HCT116 (cell line): ENCODE measurements around the gene IFI27L2. TPM values are rescaled to one million over a fixed set of nuclear protein-coding genes. Genes with fewer than 3 reads are reported as not detected.

ENCODE experiments used
- ATAC-seq: fragments of 200-7000 bp; cut with Tn5 transposase; 2 replicates; pipeline ENCODE4 v1.9.1; 2020; ENCODE audit warnings: mild to moderate bottlenecking, moderate library complexity
- BruUV-seq: library from RNA; stranded (reverse); fragments of 400-500 nt; replicated peaks from 2 replicates; lab custom pipeline; 2021; lab: Mats Ljungman, UMichigan
- CTCF ChIA-PET: fragments of 300-600 bp; sonication (Branson Sonifier 250); formaldehyde crosslinking; loops from one replicate; lab custom pipeline; 2021; ENCODE audit warnings: antibody characterized with exemption; lab: Charles Lee
- POLR2A ChIA-PET: fragments of 300-600, 350-600 bp; sonication (Branson Sonifier 250); formaldehyde crosslinking; loops from one replicate; lab custom pipeline; 2021; ENCODE audit warnings: antibody characterized with exemption; lab: Charles Lee
- RAD21 ChIA-PET, 2 experiments: fragments of 300-600 bp; sonication (Branson Sonifier 250); formaldehyde crosslinking; loops; one replicate each; lab custom pipeline; 2023; ENCODE audit warnings: low total read pairs in 2 of 2; ENCODE audit not compliant: uncharacterized antibody in 2 of 2, unreplicated experiment in 2 of 2, low non-redundant PET in 1 of 2; lab: Charles Lee
- DNase-seq: peaks from one replicate; pipeline ENCODE4 v3.0.0-alpha.2; 2010; ENCODE audit warnings: low read depth, low spot score
- H2AFZ ChIP-seq: fragments of 200-600 bp; shearing (Covaris generic), sonication (generic); 2 replicates; pipeline ENCODE4 v1.6.1; 2017; ENCODE audit warnings: low read depth, mixed run types, mixed read lengths, antibody characterized with exemption, low read length; ENCODE audit not compliant: poor library complexity, severe bottlenecking
- H3K27ac ChIP-seq: 2 replicates; pipeline ENCODE4 v1.5.1; 2012; ENCODE audit warnings: low read depth, low read length
- H3K27me3 ChIP-seq: fragments of 200-600 bp; sonication (generic); 2 replicates; pipeline ENCODE4 v1.6.1; 2016; ENCODE audit warnings: mixed run types, low read length, mixed read lengths; ENCODE audit not compliant: insufficient read depth
- H3K36me3 ChIP-seq, 2 experiments: fragments of 200-500 bp in 1 of 2; fragments of 200-600 bp in 1 of 2; sonication (Bioruptor generic) in 1 of 2; sonication (generic) in 1 of 2; 2 replicates each; pipeline versions ENCODE4 v1.5.1 to v1.6.1; 2014 to 2016; ENCODE audit warnings: low read length in 2 of 2, inconsistent platforms in 1 of 2, mixed read lengths in 1 of 2, mixed run types in 1 of 2; ENCODE audit not compliant: insufficient read depth in 2 of 2, control insufficient read depth in 1 of 2
- H3K4me1 ChIP-seq, 2 experiments: fragments of 200-600 bp in 1 of 2; sonication (generic) in 1 of 2; 2 replicates each; pipeline versions ENCODE4 v1.5.1 to v1.6.1; 2012 to 2017; ENCODE audit warnings: low read length in 2 of 2, inconsistent platforms in 1 of 2, mild to moderate bottlenecking in 1 of 2, mixed read lengths in 1 of 2, mixed run types in 1 of 2, moderate library complexity in 1 of 2; ENCODE audit not compliant: insufficient read depth in 2 of 2, control insufficient read depth in 1 of 2
- H3K4me2 ChIP-seq: fragments of 200-600 bp; sonication (generic); 2 replicates; pipeline ENCODE4 v1.6.1; 2017; ENCODE audit warnings: mixed run types, low read length, mixed read lengths
- H3K4me3 ChIP-seq, 2 experiments: fragments of 200-600 bp in 1 of 2; sonication (generic) in 1 of 2; replicated peaks in 1 of 2; 2 replicates each; pipeline ENCODE4 v1.5.1; 2011 to 2016; ENCODE audit warnings: low read length in 2 of 2, control low read depth in 1 of 2, low read depth in 1 of 2, mild to moderate bottlenecking in 1 of 2, mixed read lengths in 1 of 2, mixed run types in 1 of 2
- H3K79me2 ChIP-seq: fragments of 200-600 bp; sonication (generic); 2 replicates; pipeline ENCODE4 v1.6.1; 2017; ENCODE audit warnings: mild to moderate bottlenecking, mixed run types, low read length, moderate library complexity, mixed read lengths; ENCODE audit not compliant: insufficient read depth
- H3K9ac ChIP-seq: fragments of 200-600 bp; sonication (generic); 2 replicates; pipeline ENCODE4 v1.6.1; 2016; ENCODE audit warnings: low read length, mixed read lengths
- H3K9me2 ChIP-seq: fragments of 200-600 bp; sonication (generic), shearing (Covaris generic); 2 replicates; pipeline ENCODE4 v1.6.1; 2017; ENCODE audit warnings: mixed run types, mild to moderate bottlenecking, moderate library complexity; ENCODE audit not compliant: insufficient read depth
- H3K9me3 ChIP-seq, 2 experiments: fragments of 200-500 bp in 1 of 2; fragments of 200-600 bp in 1 of 2; sonication (Bioruptor generic) in 1 of 2; sonication (generic) in 1 of 2; 2 replicates each; pipeline ENCODE4 v1.6.1; 2014 to 2017; ENCODE audit warnings: low read length in 2 of 2, mixed read lengths in 2 of 2, inconsistent platforms in 1 of 2, low read depth in 1 of 2, mild to moderate bottlenecking in 1 of 2, mixed run types in 1 of 2, moderate library complexity in 1 of 2; ENCODE audit not compliant: control insufficient read depth in 1 of 2, insufficient read depth in 1 of 2
- H4K20me1 ChIP-seq: fragments of 200-600 bp; sonication (generic), shearing (Covaris generic); 2 replicates; pipeline ENCODE4 v1.6.1; 2017; ENCODE audit warnings: mixed run types, mild to moderate bottlenecking, moderate library complexity; ENCODE audit not compliant: insufficient read depth
- CBX3 ChIP-seq: IDR thresholded peaks from 2 replicates; pipeline ENCODE4 v1.6.1; 2012; ENCODE audit warnings: low read depth
- CEBPB ChIP-seq: IDR thresholded peaks from 2 replicates; pipeline ENCODE4 v1.6.1; 2012; ENCODE audit warnings: low read depth
- ELF1 ChIP-seq: IDR thresholded peaks from 2 replicates; pipeline ENCODE4 v1.6.1; 2012; ENCODE audit warnings: low read depth, borderline replicate concordance
- POLR2A ChIP-seq: IDR thresholded peaks from 2 replicates; pipeline ENCODE4 v1.7.0; 2011; ENCODE audit warnings: borderline replicate concordance; ENCODE audit not compliant: insufficient read depth, insufficient read length; ENCODE audit errors: extremely low read depth
- REST ChIP-seq: IDR thresholded peaks from 2 replicates; pipeline ENCODE4 v1.6.1; 2012; ENCODE audit warnings: low read depth
- SIN3A ChIP-seq: IDR thresholded peaks from 2 replicates; pipeline ENCODE4 v1.6.1; 2012; ENCODE audit warnings: low read depth
- ZBTB33 ChIP-seq: IDR thresholded peaks from 2 replicates; pipeline ENCODE4 v1.6.1; 2011; ENCODE audit warnings: mild to moderate bottlenecking, low read length, moderate library complexity; ENCODE audit not compliant: insufficient replicate concordance; ENCODE audit errors: extremely low read depth
- ZFX ChIP-seq: fragments of 450-650 bp; IDR thresholded peaks from 2 replicates; pipeline ENCODE4 v1.6.1; 2017
- intact Hi-C: fragments of 100-400 bp; cut with micrococcal nuclease; formaldehyde crosslinking; loops from 2 replicates; pipeline ENCODE4 v1.10.0; 2022
- total RNA-seq: library from RNA; stranded (reverse); gene quantifications from one replicate; pipeline ENCODE4 v1.2.1, GENCODE V29; 2021; ENCODE audit not compliant: unreplicated experiment

IFI27L2 gene
- total RNA-seq, 1 experiment from 2014 or later = 42.9 TPM

- no peak for TF ChIP-seq REST
- TF ChIP-seq, all 23 proteins: peak for 0
These were observed 5.5 kb downstream of the IFI27L2 start (continued) for GRCh38 chr14:94123868-94124267.

GRCh38 chr14:94123296-94123695, 6.1 kb downstream of the IFI27L2 start:
- ChIA-PET POLR2A (no interaction called here), CTCF (no interaction called here), RAD21 (no interaction called here)
- no peak overlapping the region for H2AFZ ChIP-seq
- H4K20me1 ChIP-seq = no peaks in the 10 kb centered on the region
- H3K27ac ChIP-seq = no peak overlapping the region
- H3K4me2 ChIP-seq = no peak overlapping the region
- no TSS peak for BruUV-seq
- intact Hi-C loops = no loop called here
- H3K27me3 ChIP-seq = peaks cover 3% of the 10 kb centered on the region; the same call in 1 of the 2 replicates
- no peak for TF ChIP-seq POLR2A
- H3K4me1 ChIP-seq = peaks cover 0 to under 1% of the 10 kb centered on the region in 2 experiments; a peak in 1 of 4 replicates
- no peaks in the 10 kb centered on the region for H3K36me3 ChIP-seq
- peaks cover 0 to 11% of the 10 kb centered on the region in 2 experiments; a peak in 2 of 4 replicates for H3K9me3 ChIP-seq
- H3K4me3 ChIP-seq = no peak overlapping the region
- H3K9me2 ChIP-seq = no peaks in the 10 kb centered on the region
- H3K9ac ChIP-seq = no peak overlapping the region
- H3K79me2 ChIP-seq = no peaks in the 10 kb centered on the region
- ATAC-seq (no peak), DNase-seq (no peak)

GRCh38 chr14:94122438-94122837, 7.0 kb downstream of the IFI27L2 start:
- H3K4me3 ChIP-seq = no peak overlapping the region
- ChIA-PET CTCF (interaction anchor here (0.6 kb wide), 1 partner anchor 20 kb away, joined by 3 read pairs; no protein-coding TSS in a partner anchor), POLR2A (no interaction called here), RAD21 (no interaction called here)
- H3K4me2 ChIP-seq = no peak overlapping the region
- H4K20me1 ChIP-seq = no peaks in the 10 kb centered on the region
- no TSS peak for BruUV-seq
- no peaks in the 10 kb centered on the region for H3K36me3 ChIP-seq
- peaks cover 0 to 11% of the 10 kb centered on the region in 2 experiments; a peak in 2 of 4 replicates for H3K9me3 ChIP-seq
- DNase-seq (no peak), ATAC-seq (no peak)
- peaks cover 3% of the 10 kb centered on the region; the same call in 1 of the 2 replicates for H3K27me3 ChIP-seq
- H3K9ac ChIP-seq = no peak overlapping the region
- H3K9me2 ChIP-seq = no peaks in the 10 kb centered on the region
- no peak overlapping the region for H3K27ac ChIP-seq
- H2AFZ ChIP-seq = no peak overlapping the region
- no peaks in the 10 kb centered on the region for H3K79me2 ChIP-seq
- no peaks in the 10 kb centered on the region for H3K4me1 ChIP-seq
- intact Hi-C loops = no loop called here
- TF ChIP-seq ELF1 = no peak
- no peak for TF ChIP-seq ZBTB33
- no peak for TF ChIP-seq REST
- TF ChIP-seq ZFX = no peak
- TF ChIP-seq CBX3 = no peak
- TF ChIP-seq SIN3A = no peak
- TF ChIP-seq CEBPB = no peak
